RKO (cell line): ENCODE data around the gene REX1BD.

Experiments
- DNase-seq: peaks from one replicate; pipeline ENCODE4 v3.0.0-alpha.2; 2016; ENCODE audit warnings: low spot score

The REX1BD gene

DNA sequence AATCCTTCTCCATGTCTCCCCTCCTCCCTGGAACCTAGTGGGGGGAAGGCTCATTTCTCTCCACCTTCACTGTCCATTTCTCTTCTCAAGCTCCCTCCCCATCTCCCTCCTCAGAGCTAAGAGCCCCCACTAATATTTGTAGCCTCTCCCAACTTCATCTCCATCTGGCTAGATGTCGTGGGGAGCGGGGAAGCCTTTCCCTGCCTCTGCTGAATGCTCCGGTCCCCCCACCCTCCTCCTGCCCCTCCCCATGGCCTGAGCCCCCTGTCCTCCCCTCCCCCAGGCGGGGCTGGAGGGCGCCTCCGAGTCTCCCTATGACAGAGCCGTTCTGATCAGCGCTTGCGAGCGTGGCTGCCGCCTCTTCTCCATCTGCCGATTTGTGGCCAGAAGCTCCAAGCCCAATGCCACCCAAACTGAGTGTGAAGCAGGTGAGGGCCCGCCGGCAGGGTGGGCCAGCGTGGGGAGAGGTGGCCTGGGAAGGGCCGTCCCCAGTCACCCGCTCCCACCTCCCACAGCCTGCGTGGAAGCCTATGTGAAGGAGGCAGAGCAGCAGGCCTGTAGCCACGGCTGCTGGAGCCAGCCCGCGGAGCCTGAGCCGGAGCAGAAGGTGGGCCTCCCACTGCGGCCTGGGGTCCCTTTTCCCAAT lies 25.1 kb downstream of the REX1BD start:
- no peak for DNase-seq

DNA sequence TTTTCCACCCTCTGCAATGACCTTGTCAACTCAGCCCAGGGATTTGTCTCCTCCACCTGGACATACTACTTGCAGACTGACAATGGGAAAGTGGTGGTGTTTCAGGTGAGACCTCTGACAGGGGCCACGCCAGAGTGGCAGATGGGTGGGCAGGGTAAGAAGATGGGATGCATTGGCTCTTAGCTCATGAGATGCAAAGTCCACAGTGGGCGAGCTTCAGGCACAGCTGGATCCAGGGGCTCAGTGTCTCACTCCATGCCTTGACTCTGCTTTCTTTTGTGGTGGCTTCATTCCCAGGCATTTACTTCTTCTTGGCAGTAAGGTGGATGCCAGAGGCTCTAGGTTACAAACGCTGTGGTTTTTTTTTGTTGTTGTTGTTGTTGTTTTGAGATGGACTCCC lies 27.4 kb downstream of the REX1BD start:
- no peak for DNase-seq

DNA sequence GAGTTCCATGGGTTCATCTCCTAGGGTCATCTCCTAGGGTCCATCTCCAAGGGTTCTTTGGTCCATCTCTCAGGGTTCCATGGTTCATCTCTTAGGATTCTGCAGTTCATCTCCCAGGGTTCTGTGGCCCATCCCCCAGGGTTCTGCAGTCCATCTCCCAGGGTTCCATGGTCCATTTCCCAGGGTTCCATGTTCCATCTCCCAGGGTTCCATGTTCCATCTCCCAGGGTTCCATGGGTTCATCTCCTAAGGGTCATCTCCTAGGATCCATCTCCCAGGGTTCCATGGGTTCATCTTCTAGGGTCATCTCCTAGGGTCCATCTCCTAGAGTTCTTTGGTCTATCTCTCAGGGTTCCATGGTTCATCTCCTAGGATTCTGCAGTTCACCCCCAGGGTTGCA lies 29.0 kb downstream of the REX1BD start:
- DNase-seq, result no peak

DNA sequence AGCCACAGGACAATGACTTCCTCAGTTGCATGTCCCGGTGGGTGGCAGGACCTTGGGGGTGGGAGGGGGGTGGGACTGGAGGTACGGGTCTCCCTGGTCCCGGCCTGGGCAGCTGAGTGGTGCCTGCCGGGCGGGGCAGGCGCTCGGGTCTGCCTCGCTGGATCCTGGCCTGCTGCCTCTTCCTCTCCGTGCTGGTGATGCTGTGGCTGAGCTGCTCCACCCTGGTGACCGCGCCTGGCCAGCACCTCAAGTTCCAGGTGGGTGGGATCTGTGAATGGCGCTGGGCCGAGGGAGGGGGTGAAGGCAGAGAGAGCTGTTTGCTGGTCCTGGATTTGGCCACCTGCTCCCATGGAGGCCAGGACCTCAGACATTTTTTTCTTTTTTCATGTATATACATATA lies 29.6 kb downstream of the REX1BD start:
- no peak for DNase-seq

DNA sequence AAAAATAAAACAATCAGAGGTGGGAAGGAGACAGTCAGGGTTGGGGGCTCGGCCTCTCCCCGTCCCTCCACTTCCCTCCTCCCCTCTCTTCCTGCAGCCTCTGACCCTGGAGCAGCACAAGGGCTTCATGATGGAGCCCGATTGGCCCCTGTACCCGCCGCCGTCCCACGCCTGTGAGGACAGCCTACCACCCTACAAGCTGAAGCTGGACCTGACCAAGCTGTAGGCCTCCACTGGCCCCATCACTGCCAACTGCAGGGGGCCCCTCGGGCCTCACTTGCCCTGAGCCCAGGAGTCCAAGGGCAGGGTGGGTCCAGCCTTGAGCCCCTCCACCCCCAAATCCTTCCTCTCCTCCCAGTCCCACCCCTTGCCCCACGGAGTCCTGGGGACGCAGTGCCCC lies 31.7 kb downstream of the REX1BD start:
- DNase-seq, result no peak

DNA sequence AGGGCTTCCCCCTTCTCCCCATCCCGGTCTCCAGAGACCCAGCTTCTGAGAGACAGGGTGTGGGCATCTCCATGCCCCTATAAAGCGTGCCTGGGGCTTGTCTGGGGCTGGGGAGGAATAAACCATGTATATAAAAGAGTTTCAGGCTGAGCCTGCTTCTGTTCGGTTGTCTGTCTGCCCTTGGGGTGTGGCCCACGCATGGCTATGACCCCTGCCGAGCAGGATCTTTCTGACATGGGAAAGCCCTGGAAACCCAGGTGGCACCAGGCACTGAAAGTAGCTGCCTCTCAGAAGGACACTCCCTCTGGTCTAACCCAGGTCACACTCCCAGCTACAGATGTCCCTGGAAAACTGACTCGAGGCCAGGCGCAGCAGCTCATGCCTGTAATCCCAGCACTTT lies 32.3 kb downstream of the REX1BD start:
- DNase-seq, result no peak

DNA sequence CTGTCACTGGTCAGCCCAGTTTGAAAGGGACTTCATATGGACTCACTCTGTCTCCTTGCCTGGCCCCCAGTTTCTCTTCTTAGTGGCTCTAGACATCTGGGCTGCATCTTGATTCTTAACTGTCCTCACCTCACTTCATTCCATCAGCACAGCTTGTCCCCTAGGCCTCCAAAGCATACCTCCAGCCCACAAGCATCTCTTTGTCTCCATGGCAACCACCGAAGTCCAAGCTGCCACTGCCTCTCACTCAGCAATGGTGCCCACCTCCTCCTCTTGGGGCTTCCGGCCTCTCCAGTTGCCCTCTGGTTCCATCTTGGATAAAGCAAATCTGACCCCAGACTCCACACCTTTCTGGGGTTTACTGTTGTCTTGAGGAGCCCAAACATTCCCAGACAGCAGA lies 38.3 kb downstream of the REX1BD start:
- no peak for DNase-seq

DNA sequence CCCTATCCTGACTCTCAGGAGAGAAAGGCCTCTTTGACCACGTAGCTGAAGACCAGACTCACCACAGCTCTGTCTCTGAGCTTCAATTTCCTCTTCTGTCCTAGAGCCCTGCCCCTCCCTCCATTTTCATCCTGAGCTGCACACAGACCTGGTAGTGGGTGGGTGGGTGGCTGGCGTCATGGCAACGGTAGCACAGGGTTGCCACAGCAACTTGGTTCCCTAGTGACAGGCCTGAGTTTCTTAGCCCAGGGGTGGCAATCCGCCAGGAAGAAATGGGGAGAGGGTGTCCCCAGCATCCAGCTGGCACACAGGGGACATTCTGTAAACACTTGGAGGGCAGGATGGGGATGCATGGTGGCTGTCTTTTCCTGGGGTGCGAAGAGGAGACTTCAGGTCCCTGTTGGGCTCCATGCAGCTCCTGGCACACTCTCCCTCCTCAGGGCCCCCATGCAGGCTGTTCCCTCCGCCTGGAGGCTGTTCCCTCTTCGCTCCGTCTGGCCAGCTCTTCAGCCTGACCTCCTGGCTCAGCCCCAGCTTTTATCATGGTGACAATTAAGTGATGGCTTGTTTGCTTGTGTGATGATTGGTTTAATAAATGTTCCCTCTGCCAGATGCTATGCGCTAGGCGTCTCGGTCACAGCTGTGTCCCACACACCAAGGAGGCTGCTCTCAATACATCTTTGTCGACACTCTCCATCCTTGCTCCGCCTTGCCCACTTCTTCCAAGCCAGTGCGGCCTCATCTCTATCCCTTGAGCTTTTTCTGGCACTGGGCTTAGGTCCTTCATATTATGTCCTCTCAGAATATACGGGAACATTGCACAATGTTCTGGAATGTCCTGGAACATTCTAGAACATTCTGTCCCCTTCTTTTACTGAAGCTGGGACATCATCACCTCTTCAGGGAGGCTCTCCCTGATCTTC lies 40.8 kb downstream of the REX1BD start:
- no peak for DNase-seq

DNA sequence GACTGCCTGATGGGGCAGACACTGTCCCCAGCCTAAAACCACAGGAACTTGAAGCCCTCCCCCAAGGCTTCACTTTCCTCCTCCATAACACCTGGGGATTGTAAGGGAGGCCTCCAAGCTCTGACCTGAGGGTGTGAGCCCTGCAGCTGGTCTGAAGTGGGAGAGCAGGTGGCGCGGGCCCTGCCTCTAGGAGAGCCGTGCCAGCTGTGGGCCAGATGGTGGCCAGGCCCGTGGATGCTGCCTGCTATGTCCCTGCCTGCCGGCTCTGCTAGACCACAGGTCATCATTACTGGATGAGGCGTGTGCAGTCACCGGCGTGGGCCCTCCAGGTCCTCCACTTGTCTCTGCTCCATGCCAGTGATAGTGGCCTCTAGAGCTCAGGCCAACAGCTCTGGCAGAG lies 44.7 kb downstream of the REX1BD start:
- DNase-seq, result no peak

DNA sequence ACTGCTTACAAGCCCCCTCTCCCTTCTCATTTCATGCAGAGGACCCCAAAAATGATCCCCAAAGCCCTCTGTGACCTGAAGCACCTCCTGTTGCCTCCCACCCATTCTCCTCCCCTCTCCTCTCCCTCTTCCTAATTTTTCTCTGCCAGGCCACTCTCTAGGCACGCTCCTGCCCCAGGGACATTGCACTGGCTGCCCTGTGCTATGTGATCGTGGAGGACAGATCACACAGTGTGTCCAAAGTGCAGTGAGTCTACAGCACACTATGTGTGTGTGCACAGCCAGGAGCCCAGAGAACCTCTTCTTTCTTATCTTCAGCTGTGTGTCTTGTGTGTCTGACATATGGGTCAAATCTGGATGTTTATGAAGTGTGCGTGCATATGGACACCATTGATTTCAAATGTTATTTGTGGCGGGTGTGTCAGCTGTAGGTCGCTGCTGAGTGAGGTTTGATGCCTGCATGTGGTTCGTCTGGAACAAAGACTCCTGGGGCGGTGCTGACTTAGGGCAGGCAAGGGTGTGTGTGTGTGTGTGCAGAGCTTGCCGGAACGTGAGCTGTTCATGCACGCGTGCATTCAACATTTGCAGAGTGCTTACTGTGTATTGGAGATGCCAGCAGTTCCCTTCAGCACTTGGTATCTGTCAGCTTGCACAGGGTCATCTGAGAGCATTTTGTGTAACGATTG lies 46.2 kb downstream of the REX1BD start:
- no peak for DNase-seq

DNA sequence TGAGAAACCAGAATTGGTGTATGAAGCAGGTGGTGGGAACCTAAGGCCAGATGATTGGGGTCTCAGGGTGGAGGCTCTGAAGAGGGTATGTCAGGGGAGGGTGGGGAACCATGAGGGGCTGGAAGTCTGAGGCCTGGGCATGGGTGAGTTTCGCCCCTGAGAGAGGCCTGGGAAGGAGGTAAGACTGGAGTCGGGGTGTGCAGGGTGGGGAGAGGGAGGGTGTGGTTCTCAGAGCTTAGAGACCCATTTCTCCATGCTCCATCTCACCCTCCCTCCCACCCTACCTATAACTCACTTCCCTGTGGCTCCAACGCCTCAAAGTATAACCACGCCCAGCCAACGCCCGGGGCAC lies 47.2 kb downstream of the REX1BD start:
- DNase-seq, result no peak

DNA sequence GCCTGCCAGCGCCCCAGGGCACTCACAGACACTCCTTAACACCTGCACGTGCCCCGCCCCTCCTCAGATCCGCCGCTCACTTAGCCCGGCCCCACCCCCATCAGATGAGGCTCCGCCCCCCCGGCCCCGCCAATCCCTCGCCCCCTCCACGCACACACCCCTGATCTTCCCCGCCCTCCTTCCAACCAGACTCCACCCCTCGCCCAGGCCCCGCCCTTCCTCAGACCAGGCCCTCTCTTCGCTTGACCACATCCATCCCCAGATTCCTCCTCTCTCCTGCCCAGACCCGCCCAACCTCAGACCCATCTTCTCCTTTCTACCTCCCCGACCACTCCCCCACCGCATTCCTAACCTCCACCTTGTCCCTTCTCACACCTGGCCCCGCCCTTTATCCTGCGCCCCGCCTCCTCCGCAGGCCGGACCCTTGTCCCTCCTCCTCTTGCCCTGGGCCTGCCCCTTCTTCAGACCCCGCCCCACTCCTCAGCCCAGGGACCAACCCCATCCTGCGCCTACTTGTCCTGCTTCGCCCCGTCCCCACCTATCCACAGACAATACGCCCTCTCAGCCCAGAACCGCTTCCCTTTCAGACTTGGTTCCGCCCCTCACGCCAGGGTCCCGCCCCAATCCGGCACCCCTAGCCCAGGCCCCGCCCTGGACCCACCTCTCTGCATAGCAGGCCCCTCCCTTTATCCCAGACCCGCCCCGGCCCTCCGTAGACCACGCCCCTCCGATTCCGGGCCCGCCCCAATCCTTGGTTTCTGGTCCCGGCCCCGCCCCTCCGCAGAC lies 47.8 kb downstream of the REX1BD start:
- peak; percentile 91 for DNase-seq

DNA sequence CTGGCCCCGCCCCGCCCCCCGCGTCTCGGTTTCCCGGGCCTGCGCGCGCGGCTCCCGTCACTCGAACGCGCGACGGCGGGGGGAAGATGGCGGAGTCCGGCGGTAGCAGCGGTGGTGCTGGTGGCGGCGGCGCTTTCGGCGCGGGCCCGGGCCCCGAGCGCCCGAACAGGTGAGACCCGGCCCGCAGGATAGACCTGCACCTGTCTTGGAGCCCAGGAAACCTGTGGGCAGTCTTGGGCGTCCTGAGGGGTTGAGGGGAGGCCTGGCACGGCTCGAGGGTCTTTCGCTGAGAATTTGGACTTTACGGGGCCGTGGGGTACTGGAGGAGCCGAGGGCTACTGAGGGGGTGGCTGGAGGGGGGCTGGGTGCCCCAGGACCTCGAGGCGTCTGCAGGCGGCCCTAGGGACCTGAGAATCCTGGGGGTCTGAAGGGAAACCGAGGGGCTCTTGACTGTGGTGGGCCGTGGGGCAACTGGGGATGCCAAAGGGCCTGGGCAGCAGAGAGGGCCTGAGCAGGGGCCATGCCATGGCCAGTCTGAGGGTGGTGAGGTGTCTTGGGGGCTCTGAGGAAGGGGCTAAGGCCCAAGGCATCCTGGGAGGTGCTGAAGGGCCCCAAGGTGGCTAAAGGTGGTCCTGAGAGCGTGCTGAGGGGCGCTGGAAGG lies 48.5 kb downstream of the REX1BD start, which contains the start of gene KLHL26:
Gene KLHL26, plus strand, starts transcription at position 60 of the 661 bp plus-strand sequence. Its CDS starts 27 bp downstream, at position 87.
- no peak for DNase-seq

DNA sequence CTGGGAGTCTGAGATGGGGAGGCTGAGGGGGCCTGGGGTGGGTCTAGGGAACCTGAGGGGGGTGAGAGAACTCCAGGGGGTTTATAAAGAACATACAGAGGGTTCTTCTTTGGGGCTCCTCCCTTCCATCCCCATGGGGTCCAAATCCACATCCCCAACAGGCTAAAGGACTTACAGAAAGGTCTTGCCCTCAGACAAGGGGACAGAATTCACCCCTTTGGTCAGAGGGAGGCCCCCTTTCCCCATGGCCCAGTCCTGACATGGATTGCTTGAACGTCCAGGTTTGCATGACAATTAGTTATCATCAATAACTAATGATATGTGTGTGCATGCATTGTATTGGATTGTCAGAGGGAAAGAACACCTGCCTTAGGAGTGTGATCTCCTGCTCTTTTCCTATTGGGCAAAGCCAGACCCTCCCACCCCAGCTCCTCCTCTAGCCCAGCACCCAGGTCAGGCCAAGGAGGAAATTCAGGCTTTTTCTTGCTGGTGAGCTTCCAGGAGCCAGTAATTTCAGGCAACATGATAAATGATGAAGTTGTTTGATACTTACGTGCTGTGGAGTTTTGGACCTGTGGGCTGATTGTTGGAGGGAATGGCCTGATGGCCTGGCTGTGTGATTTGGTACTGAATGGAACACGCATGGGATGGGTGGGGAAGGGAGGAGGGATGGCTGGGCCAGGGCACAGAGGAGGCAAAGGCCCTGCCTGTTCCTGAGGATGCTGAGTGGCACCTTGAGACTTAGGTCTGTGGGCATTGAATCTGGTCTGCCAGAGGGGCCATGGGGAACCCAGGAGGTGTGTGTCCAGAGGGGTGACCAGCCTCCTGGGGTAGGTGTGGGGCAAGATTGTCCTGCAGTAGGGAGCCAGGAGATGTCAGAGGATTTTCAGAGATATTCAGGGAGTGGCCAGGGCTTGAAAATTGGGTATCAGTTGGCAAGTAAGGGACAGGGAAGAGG lies 49.4 kb downstream of the REX1BD start:
- DNase-seq, result peak; percentile 12

DNA sequence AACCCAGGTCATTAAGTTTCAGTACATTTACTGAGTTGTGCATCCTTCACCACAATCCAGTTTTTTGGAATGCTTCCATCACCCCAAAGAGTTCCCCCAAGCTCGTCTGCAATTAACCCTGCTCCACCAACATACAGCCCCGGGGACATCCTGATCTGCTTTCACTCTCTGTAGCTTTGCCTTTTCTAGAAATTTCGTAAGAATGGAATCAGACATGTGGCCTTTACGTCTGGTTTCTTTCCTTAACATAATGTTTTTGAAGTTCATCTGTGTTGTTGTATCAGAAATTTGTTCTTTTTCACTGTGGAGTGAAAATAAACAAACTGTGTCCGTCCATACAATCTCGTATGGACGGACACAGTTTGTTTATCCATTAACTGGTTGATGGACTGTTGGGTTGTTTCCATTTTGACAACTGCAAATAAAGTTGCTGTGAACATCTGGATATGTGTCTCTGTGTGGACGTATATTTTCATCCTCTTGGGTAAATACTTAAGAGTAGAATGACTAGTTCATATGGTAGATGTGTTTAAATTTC lies 51.2 kb downstream of the REX1BD start:
- no peak for DNase-seq
